Glutamatergic neuron (in vitro differentiated cells): Measurements from ENCODE around the gene MMS19. TPM values are rescaled to one million over a fixed set of nuclear protein-coding genes. Genes with fewer than 3 reads are reported as not detected.

ENCODE experiments used
- DNase-seq: peaks from one replicate; pipeline ENCODE4 v3.0.0; 2022
- H3K27ac Mint-ChIP-seq: one replicate; pipeline ENCODE4 v1.8.0; 2020; ENCODE audit warnings: mild to moderate bottlenecking, mixed read lengths, inconsistent platforms; ENCODE audit not compliant: unreplicated experiment
- H3K27me3 Mint-ChIP-seq: one replicate; pipeline ENCODE4 v1.8.0; 2020; ENCODE audit warnings: mild to moderate bottlenecking, moderate library complexity, mixed read lengths, inconsistent platforms; ENCODE audit not compliant: unreplicated experiment
- H3K36me3 Mint-ChIP-seq: one replicate; pipeline ENCODE4 v1.8.0; 2020; ENCODE audit warnings: mild to moderate bottlenecking, mixed read lengths, inconsistent platforms; ENCODE audit not compliant: unreplicated experiment
- H3K4me1 Mint-ChIP-seq: one replicate; pipeline ENCODE4 v1.8.0; 2020; ENCODE audit warnings: mild to moderate bottlenecking, low read depth, mixed read lengths, inconsistent platforms; ENCODE audit not compliant: unreplicated experiment
- H3K4me3 Mint-ChIP-seq: one replicate; pipeline ENCODE4 v1.8.0; 2020; ENCODE audit warnings: mild to moderate bottlenecking, mixed read lengths, inconsistent platforms; ENCODE audit not compliant: unreplicated experiment
- H3K9me3 Mint-ChIP-seq: one replicate; pipeline ENCODE4 v1.8.0; 2020; ENCODE audit warnings: mild to moderate bottlenecking, moderate library complexity, mixed read lengths, inconsistent platforms; ENCODE audit not compliant: unreplicated experiment
- total RNA-seq: library from RNA; stranded (reverse); fragmentation: NEBNext Ultra II Directional; extraction: Animal tissue kit (Norgen Biotek cat#: 25700); gene quantifications from one replicate; pipeline ENCODE4 v1.2.1, GENCODE V29; 2021; ENCODE audit not compliant: unreplicated experiment
- TF ChIP-seq, protein P1 (sequence below): fragments of 200-600 bp; sonication (generic); IDR thresholded peaks from one replicate; pipeline ENCODE4 v1.5.0; 2021; ENCODE audit not compliant: partially characterized antibody, unreplicated experiment

The MMS19 gene
- total RNA-seq, 1 donor from 2014 or later, result 139 TPM

DNA sequence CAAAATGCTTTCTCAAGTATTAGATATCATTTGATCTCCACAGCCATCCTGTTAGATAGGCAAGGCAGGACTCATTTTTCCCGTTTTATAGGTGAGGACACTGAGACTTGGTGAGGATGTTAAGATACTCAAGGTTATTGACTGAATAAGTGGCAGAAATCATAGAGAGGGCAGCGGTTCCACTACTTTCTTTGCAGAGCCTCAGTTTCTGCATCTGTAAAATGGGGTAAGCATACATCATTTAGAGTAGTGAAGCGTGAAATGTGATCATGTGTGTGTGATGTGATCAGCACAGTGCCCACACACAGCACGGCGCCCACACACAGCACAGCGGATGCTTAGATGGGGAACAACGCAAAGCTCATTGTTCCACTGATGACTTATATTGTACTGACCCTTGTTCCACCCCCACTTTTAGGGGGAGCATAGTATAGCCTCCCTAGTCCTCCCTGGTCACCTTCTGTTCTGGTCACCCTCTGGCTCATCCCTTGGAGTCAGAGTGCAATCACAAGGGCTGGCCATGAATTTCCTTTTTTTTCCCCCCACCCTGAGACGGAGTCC is 11.0 kb upstream of the MMS19 start:
- H3K27ac Mint-ChIP-seq, result no peak overlapping the region
- peaks cover 7% of the 10 kb centered on the region for H3K4me1 Mint-ChIP-seq
- peaks cover 5% of the 10 kb centered on the region for H3K9me3 Mint-ChIP-seq
- H3K4me3 Mint-ChIP-seq, result no peak overlapping the region
- no peaks in the 10 kb centered on the region for H3K27me3 Mint-ChIP-seq
- DNase-seq, result no peak
- H3K36me3 Mint-ChIP-seq, result no peaks in the 10 kb centered on the region
- TF ChIP-seq, protein P1, sequence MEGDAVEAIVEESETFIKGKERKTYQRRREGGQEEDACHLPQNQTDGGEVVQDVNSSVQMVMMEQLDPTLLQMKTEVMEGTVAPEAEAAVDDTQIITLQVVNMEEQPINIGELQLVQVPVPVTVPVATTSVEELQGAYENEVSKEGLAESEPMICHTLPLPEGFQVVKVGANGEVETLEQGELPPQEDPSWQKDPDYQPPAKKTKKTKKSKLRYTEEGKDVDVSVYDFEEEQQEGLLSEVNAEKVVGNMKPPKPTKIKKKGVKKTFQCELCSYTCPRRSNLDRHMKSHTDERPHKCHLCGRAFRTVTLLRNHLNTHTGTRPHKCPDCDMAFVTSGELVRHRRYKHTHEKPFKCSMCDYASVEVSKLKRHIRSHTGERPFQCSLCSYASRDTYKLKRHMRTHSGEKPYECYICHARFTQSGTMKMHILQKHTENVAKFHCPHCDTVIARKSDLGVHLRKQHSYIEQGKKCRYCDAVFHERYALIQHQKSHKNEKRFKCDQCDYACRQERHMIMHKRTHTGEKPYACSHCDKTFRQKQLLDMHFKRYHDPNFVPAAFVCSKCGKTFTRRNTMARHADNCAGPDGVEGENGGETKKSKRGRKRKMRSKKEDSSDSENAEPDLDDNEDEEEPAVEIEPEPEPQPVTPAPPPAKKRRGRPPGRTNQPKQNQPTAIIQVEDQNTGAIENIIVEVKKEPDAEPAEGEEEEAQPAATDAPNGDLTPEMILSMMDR, result no peak

DNA sequence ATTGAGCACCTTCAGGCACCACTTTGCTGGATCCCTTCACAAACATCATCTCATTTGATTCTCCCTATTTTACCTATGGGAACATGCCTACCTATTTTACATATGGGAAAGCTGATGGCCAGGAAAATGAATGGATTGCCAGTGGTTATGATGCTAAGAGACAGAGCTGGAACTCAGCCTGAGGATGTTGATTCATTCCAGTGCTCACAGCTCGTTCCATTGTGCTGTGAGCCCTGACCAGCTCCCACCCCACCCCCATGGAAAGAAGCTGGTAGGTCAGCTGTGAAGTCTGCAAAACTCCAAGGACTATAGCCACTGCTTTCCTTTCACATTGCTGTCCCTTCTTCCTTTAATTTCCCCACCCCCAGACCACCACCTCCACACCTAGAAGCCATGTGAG is 10.1 kb upstream of the MMS19 start:
- Mint-ChIP-seq H3K9me3 (peaks cover 5% of the 10 kb centered on the region), H3K4me3 (no peak overlapping the region), H3K4me1 (peaks cover 6% of the 10 kb centered on the region), H3K27ac (no peak overlapping the region), H3K36me3 (no peaks in the 10 kb centered on the region), H3K27me3 (no peaks in the 10 kb centered on the region)
- TF ChIP-seq, protein P1, result no peak
- no peak for DNase-seq

DNA sequence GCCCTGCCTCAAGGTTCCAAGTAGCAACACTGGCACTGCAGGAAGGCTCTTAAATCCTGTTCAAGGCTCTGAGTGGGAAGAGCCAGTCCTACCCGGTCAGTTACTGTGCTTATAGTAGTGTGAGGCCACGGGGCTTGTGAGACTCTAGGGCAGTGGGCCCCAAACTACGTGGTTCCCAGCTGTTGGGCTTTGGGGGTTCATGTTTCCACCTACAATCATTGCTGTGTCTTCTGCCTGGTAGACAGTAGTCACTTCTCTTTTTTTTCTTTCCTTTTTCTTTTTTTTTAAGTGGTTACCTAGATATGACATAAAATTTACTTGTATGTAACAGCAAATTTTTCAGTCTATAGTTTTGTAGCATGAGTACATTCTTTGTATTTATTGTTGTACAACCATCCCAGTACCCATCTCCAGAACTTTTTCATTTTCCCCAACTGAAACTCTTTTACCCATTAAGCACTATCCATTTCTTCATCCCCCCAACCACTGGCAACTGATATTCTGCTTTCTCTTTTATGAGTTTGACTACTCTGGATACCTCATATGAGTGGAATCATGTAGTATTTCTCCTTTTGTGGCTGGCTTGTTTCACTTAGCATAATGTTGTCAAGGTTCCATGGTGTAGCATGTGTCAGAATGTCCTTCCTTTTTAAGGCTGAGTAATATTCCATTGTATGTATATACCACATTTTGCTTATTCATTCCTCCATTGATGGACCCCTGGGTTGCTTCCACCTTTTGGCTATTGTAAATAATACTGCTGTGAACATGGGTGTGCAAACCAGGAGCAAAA is 8.2 kb upstream of the MMS19 start:
- H3K27me3 Mint-ChIP-seq, result peaks cover 3% of the 10 kb centered on the region
- no peak overlapping the region for H3K27ac Mint-ChIP-seq
- DNase-seq, result no peak
- no peak overlapping the region for H3K4me3 Mint-ChIP-seq
- peaks cover 5% of the 10 kb centered on the region for H3K9me3 Mint-ChIP-seq
- no peaks in the 10 kb centered on the region for H3K36me3 Mint-ChIP-seq
- H3K4me1 Mint-ChIP-seq, result peaks cover 3% of the 10 kb centered on the region
- TF ChIP-seq, protein P1, result no peak

DNA sequence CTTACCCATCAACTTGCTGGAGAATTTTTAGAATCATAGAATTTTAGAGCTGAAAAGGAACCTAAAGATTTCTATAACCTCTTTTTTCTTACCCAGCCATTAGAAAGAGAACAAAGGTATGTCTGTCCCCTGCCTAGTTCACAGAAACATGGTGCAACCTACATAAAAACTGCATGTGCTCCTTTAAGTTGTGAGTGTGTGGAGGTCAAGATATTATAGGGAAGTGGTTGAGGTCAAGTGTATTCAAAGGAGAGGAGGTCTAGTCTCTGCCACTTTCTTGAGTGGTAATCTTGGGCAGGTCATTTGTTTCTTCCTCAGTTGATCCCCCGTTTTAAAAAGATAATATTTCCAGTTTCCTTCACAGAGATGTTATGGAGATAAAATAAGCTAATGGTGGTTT is 6.9 kb upstream of the MMS19 start:
- TF ChIP-seq, protein P1, result no peak
- no peaks in the 10 kb centered on the region for H3K36me3 Mint-ChIP-seq
- no peak overlapping the region for H3K4me3 Mint-ChIP-seq
- H3K27me3 Mint-ChIP-seq, result peaks cover 13% of the 10 kb centered on the region
- DNase-seq, result no peak
- H3K9me3 Mint-ChIP-seq, result peaks cover 12% of the 10 kb centered on the region
- no peak overlapping the region for H3K27ac Mint-ChIP-seq
- H3K4me1 Mint-ChIP-seq, result peaks cover 7% of the 10 kb centered on the region

DNA sequence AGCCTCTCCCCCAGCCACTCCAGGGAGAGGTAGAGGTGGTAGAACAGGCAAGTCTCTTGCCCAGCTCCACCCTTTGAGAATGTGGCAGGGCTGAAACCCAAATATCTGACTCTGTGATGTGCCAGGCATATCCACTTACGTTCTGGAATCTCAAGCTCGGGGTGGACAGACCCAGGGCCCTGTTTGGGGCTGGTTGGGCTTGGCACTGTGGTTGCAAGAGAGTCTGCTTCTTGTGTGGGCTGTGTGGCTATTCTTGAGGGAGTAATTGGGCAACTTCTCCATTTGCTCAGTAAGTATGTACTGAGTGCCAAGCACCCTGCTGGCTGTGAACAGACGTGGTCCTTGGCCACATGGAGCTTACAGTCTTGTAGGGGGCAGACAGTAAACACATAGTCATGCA is 5.2 kb upstream of the MMS19 start:
- Mint-ChIP-seq H3K9me3 (peaks cover 14% of the 10 kb centered on the region), H3K27ac (no peak overlapping the region), H3K4me3 (no peak overlapping the region), H3K4me1 (peaks cover 4% of the 10 kb centered on the region), H3K27me3 (peaks cover 19% of the 10 kb centered on the region), H3K36me3 (no peaks in the 10 kb centered on the region)
- TF ChIP-seq, protein P1, result no peak
- DNase-seq, result no peak
